ENCODE data around the gene PET100. TPM values are rescaled to one million over a fixed set of nuclear protein-coding genes. Genes with fewer than 3 reads are reported as not detected.

Gene PET100
- total RNA-seq, 4 donors from 2014 or later = 9.5 to 15.1 (median 12.9) TPM

DNA sequence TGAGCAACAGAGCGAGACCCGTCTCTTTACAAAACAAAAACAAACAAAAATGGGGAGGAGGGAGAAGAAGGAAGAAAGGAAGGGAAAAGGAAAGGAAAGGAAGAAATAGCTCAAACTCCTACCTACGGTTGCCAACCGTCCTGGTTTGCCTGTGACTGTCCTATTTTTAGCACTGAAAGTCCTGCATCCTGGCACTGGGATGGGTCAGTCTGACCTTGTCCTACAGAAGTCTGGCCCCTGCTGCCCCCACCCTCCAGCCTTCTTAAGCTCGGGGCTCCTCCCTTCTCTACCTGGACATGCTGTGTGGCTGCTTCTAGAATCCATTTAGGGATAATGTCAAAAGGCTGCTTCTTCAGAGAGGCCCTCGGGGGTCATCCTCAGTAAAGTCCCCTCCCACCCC lies 6.1 kb downstream of the PET100 start:
- Histone ChIP-seq H3K9me3 (no peaks in the 10 kb centered on the region), H3K36me3 (no peaks in the 10 kb centered on the region), H3K4me1 (peaks cover 3 to 5% of the 10 kb centered on the region in 2 donors), H3K27ac (no peak overlapping the region), H3K27me3 (peaks cover 30 to 42% (median 32%) of the 10 kb centered on the region in 3 donors), H3K4me3 (no peak overlapping the region)
- intact Hi-C loops (cut with DNase I; ENCODE audit: low total_unique reads) = no loop called here
- in situ Hi-C loops (cut with MboI; ENCODE audit: low sequenced_read_pairs in 4 of 4) = no loop called here
- TF ChIP-seq CTCF (IDR thresholded peaks at IDR 0.05 in 4 of 5, conservative IDR thresholded peaks at IDR 0.05 in 1 of 5) (no peak), POLR2A (IDR thresholded peaks at IDR 0.05) (no peak)
- DNase-seq (no peak), ATAC-seq (no peak)

- Histone ChIP-seq H3K27ac (no peak overlapping the region), H3K4me3 (peak overlapping the region in 1 of 4 donors; percentile 33)
Measured at GRCh38 chr19:7636317-7636690, 6.7 kb downstream of the PET100 start.

GRCh38 chr19:7636691-7637373 lies 7.2 kb downstream of the PET100 start, which contains the start of gene STXBP2:
TSS of gene STXBP2 (plus strand) at chr19:7637110. CDS start at chr19:7637150, 40 bp downstream.
- Histone ChIP-seq H3K9me3 (no peaks in the 10 kb centered on the region), H3K4me3 (peak within 1 kb of the TSS in 2 of 4 donors; percentile 6 to 33), H3K4me1 (peaks cover 0 to 3% of the 10 kb centered on the region in 2 donors), H3K27ac (no peak within 1 kb of the TSS), H3K27me3 (peaks cover 30 to 42% (median 32%) of the 10 kb centered on the region in 3 donors), H3K36me3 (no peaks in the 10 kb centered on the region)
- DNase-seq = peak in 1 of 2 donors; percentile 6
- no peak for ATAC-seq
- intact Hi-C loops (cut with DNase I; ENCODE audit: low total_unique reads) = no loop called here
- in situ Hi-C loops (cut with MboI; ENCODE audit: low sequenced_read_pairs in 4 of 4) = no loop called here
- TF ChIP-seq CTCF (IDR thresholded peaks at IDR 0.05 in 4 of 5, conservative IDR thresholded peaks at IDR 0.05 in 1 of 5) (no peak), POLR2A (IDR thresholded peaks at IDR 0.05) (no peak)

More at GRCh38 chr19:7636317-7636690, 6.7 kb downstream of the PET100 start:
- Histone ChIP-seq H3K4me1 (peaks cover 0 to 3% of the 10 kb centered on the region in 2 donors), H3K27me3 (peaks cover 30 to 42% (median 32%) of the 10 kb centered on the region in 3 donors), H3K36me3 (no peaks in the 10 kb centered on the region), H3K9me3 (no peaks in the 10 kb centered on the region)
- DNase-seq = no peak
- TF ChIP-seq POLR2A (IDR thresholded peaks at IDR 0.05) (no peak), CTCF (IDR thresholded peaks at IDR 0.05 in 4 of 5, conservative IDR thresholded peaks at IDR 0.05 in 1 of 5) (no peak)
- in situ Hi-C loops (cut with MboI; ENCODE audit: low sequenced_read_pairs in 4 of 4) = no loop called here
- ATAC-seq = no peak
- intact Hi-C loops (cut with DNase I; ENCODE audit: low total_unique reads) = no loop called here

DNA sequence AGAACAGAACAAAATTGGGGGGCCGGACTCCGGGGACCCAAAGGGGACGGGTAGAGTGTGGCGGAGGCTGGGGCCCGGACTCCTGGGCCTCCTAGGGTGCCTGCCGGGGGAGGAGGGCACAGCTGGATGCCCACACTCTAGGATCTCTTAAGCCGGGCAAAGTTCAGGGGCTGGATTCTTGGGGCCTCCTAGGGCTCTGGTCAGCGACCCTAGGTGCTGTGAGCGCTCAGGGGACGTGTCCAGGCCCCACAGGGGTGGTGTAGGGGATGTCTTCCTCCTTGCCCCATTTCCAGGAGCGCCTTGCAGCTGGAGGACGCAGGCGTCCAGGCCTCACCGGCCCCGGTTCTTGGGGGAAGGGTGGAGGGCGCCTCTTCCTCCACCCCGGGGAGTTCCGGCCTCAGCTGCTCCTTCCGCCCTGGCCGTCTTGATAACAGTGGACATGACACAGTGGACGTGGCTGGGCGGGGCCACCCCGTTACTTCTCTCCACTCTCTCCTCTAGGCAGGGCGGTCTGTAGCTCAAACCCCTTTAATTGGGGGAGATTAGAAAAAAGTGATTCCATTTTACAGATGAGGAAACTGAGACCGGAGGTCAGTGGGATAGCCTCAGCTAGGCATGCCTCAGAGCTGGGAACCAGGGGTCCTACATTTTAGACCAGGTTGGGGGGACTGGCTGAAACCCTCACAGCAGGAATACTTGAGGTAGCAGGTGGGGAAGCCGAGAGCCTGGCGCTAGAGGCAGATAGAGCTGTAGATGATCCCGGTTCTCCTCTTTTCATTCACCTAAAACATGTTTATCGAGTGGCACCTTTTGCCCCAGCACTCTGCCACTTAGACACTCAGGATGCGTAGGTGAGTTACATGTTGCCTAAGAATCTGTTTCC lies 8.0 kb downstream of the PET100 start:
- H3K27ac ChIP-seq = no peak overlapping the region
- no peaks in the 10 kb centered on the region for H3K36me3 ChIP-seq
- H3K9me3 ChIP-seq = no peaks in the 10 kb centered on the region
- H3K4me1 ChIP-seq = peaks cover 0 to 3% of the 10 kb centered on the region in 2 donors
- ATAC-seq (no peak), DNase-seq (no peak)
- peak overlapping the region in 2 of 4 donors; percentile 6 to 33 for H3K4me3 ChIP-seq
- peaks cover 30 to 42% (median 32%) of the 10 kb centered on the region in 3 donors for H3K27me3 ChIP-seq
- no peak for TF ChIP-seq POLR2A (IDR thresholded peaks at IDR 0.05)
- no peak for TF ChIP-seq CTCF (IDR thresholded peaks at IDR 0.05 in 4 of 5, conservative IDR thresholded peaks at IDR 0.05 in 1 of 5)
- intact Hi-C loops (cut with DNase I; ENCODE audit: low total_unique reads) (no loop called here), in situ Hi-C loops (cut with MboI; ENCODE audit: low sequenced_read_pairs in 4 of 4) (no loop called here)

Measured in gastrocnemius medialis (tissue), 4 donors.